Measurements from ENCODE around the gene TXNRD3.

TXNRD3 gene

DNA sequence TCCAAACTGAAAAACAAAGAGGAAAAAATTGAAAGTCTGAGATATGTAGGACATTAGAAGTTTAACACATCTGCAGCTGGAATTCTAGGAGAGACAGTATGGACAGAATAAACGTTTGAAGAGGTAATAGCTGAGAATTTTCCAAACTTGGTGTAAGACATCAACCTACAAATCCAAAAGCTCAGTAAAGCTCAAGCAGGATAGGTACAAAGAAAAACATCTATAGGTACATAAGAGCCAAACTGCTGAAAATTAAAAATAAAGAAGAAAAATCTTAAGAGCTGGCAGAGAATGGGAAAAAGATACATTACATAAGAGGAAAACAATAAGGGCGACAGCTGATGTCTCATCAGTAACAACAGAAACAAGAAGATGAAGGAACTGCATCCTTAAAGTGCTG, 73.4 kb downstream of the TXNRD3 start:
- DNase-seq = no peak

DNA sequence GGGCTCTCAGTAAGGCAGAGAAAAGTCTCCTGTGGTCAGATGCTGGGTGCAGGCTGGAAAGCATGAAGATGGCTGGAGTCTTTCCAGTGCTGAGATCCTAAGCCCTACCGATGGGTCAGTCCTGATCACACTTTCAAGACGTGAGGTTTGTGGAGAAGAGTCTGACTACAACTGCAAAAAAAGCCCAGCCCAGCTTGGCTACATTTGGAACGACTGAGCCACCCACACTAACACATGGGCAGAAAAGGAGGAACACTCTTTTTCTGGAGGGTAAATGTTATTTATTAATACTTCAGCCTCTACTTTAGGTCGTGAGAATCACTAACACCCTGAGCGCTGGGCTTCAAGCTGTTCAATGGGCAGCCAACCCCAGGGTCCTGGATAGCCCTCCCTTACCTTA, 74.2 kb downstream of the TXNRD3 start:
- DNase-seq = no peak

DNA sequence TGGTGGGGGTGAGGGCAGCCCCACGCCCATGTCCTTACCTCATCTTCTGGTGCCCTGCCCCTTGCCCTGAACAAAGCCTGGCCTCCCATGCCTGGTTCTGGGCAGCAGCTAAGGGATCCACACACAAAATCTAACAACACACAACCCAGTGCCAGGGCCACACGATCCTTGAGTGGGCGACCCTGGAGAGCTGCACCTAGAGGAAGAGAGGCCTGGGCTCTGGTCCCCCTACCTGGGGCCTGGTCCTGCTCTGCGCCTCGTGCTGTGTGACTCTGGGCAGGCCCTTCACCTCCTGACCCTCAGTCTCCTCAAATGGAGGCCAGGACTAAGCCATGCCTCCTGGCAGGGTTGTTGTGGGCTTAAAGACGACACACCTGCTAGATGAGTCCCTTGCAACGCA, 76.2 kb downstream of the TXNRD3 start:
- DNase-seq = no peak

DNA sequence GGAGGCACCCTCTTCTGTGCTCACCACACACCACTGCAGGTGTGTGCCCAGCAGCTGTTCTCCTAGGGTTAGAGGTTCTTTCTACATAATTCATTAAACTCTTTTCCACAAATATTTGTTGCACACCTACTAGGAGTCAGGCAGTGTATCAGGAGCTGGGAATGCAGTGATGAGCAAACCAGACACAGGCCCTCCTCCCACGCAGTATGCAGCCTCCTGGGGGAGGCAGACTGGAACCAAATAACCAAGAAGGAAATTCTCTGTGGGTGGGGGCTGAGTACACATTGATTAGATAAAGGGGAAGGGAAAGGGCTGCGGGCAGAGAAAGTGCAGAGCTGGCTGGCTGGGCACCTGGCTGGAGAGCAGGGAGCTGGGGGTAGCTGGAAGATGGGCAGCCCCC, 77.7 kb downstream of the TXNRD3 start:
- no peak for DNase-seq

DNA sequence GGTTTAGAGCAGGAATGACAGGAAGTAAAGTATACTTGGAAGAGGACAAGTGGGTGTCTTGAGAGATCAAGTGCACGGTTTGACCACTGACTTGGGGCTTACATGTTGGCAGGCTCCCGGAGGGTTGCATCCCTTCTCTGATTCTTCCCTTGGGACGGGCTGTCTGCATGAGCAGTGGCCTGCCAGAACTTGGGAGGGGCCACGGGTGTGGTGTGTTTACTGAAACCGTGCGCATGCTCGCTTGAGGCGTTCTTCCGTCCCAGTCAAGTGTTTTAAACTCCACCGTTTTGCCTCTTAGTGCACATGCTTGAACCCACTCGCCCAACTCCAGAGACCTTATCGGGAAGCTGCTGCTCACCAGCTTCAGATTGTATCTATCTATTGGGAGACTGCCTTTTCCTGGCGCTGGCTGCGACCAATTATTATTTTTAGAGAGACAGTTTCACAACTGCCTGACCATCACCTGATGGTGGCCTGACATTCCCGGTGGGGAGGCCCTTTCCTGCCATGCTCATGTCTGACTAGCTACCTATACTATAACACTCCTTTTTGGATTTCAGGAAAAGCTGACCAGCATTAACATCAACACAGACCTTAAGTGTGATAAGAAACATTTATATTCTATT, 81.3 kb downstream of the TXNRD3 start:
- DNase-seq = no peak

DNA sequence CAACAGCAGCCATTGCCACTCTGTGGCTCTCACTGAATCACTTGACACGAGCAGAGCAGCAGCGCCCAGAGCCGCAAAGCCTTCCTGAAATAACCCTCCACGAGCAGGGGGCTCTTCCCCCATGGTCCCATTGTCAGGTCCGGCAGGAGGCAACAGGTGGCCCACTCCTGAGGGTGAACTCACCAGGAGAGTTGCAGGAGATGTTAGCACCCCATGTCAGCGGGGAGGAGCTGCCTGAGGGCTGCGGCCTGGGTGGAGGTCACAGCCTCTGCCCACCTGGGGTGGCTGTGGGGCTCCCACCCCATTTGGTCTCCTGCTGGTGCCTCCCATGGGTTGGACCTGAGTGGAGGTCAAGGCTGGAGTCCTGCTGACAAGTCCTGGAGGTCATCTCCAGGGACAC, 83.8 kb downstream of the TXNRD3 start:
- DNase-seq = no peak

DNA sequence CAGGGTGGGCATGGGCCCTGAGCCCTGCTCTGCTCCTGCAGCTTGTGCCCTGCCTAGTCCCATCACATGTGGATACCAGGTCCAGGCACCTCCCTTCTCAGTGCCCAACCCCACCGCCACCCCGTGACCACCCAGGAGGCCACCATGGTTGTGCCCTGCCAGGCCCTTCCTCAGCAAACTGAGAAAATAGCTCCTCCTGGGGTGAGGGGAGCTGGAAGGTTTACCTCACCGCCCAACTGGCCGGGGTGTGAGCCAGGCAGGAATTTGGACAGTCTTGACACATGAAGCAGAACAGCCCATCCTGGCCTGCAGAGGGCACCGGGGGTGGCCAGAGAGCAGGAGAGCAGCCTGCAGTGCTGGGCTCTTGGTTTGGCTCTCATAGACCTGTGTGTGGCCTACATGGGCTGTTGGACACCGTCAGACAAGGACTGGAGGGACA, 84.8 kb downstream of the TXNRD3 start:
- DNase-seq = no peak

DNA sequence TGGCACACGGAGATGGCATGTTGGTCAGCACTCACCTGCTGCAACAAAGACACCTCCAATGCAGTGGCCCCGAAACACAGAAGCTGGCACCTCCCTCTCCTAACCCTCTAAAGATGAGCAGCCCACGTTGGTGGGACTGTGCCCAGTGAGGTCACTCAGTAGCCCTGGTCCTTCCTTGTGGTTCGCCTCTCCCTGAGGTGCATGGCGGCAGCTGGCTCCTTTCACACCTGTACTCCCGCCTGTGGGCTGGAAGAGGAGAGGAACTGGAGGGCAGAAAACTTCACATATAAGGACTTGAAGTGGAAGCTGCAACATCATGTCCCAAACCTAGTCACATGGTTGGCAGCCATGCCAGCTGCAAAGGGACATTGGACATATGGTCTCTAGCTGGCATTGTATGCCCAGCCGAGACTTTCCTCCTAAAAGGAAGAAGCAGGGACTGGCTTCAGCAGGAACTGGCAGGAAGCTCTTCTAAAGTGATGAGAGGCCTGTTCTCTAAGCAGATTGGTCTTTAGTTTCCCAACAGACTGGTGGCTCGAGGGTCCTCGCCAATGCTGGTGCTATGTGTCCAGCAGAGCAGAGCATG, 85.4 kb downstream of the TXNRD3 start:
- DNase-seq = no peak

DNA sequence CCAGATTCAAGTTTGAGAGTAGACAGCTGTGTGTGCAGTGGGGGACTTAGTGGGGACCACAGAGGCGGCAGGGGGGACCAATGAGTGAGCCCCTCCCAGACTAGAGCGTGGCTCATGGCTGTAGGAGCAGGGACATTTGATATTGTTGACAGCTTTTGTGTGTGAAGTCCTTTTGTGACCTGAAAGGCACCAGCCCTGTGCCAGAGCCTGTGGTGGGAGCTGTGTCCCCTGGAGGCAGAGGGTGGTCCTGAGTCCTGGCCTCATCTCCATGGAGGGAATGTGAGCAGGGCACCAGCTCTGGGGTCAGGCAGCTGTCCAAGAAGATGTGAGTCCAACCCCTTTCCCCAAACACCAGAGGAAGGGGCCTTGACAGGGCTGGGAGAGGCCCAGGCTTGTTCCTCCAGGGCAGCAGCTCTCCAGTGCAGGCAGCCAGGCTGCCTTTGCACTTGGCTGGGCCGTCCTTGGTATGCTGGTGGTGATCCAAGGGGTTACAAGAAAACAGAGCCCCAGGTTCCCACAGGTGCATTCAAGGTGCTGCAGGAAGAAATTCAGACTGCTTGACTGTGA, 86.1 kb downstream of the TXNRD3 start:
- no peak for DNase-seq

DNA sequence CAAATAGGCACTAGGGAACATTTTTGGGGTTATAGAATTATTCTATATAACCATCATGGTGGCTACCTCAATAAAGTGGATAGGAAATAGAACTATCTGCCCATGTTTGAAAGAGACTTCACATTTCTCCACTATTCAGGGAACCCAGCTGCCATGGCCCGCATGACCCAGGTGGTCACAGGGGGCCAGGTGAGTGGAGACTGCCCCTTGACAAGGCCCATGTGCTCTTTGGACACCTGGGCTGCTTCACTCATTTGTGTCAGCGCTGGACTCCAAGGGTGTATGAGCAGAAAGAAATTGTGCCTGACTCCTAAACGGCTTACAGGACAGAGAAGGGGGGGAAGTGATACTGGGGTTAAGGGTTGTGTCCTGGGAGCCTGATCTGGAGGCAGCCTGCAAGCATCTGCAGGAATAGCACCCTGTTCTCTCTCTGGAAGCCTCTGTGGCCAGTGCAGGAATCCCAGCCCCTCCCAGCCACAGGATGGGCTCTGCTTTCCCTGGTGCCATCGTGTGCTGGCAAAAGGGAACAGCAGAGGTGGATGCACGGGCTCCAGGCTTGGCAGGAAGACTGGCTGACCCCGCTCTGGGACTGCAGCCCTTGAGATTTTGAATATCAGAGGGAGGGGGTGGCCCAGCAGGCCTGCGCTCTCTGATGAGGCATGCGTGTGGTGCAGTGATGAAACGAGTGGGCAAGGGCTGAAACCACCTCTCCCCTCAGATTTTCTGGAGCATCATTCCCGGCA, 87.1 kb downstream of the TXNRD3 start:
- no peak for DNase-seq

DNA sequence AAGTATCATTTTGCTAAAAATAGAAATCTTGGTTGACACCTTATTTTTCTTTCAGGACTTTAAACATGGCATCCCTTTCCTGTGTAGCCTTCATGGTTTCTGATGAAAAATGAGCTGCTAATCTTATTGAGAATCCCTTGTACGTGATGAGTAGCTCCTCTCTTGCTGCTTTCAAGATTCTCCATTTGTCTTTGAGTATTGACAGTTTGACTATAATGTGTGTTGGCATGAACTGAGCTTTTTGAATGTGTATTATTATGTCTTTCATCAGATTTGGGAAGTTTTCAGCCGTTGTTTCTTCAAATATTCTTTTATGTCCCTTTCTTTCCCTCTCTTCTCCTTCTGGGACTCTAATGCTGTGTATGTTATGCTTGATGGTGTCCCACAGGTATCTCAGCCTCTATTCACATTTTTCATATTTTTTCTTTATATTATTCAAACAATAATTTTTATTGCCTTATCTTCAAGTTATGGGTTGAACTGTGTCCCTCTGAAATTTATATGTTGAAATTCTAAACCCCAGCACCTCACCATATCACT, 92.1 kb downstream of the TXNRD3 start:
- no peak for DNase-seq

DNA sequence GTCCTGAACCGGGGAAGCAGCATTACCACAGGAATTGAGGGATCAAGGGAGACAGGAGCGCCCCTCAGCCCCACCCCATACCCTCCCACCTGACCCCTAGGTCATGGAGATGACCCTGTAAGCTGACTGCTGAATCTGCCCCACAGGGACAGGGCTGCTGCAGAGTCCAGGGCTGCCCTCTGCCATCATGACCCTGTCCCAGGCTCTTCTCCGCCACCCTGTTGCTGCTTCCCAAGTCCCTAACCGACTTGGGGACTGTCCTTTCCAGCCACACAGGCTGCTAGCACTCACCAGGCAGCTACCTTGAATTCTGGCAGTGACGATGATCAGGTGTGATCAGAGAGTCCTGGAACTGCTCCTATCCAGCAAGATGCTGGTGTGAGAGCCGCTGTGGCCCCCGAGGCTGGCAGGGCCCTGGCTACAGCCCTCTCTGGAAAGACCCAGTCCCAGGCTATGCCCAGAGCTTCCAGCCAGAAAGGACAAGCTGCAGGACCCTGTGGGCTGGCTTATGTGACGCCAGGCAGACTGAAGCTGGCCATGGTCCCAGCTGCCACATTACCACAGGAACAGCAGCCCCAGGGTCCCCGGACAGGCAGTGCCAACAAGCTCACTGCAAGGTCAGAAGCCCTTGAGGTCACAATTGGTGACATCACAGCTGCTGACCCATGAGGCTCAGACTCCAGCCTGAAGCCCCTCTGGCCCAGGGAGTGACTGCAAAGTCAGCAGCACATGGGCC, 96.4 kb downstream of the TXNRD3 start, which contains the start of gene C3orf22:
Gene C3orf22, minus strand, starts transcription at position 597 of the 736 bp plus-strand sequence. CDS start 5,542 bp downstream, outside the sequence.
- no peak for DNase-seq

DNA sequence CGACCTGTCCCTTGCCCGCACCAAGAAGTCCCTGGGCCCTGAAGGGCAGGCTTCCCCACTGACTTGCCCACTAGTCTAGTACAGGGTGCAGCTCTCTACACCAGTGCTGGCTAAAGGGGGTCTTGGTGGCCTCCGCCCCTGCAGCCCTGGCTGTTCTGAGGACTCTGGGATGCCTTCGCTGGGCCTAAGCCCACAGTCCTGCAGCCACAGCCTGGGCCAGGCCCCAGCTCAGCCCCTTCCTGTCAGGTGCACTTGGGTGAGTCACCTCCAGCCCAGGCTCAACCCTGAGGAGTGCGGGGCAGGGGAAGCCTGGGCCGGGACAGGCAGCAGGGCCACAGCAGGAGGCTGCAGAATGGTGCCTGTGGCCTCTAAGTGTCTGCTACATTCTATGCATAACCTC, 97.2 kb downstream of the TXNRD3 start:
- no peak for DNase-seq

DNA sequence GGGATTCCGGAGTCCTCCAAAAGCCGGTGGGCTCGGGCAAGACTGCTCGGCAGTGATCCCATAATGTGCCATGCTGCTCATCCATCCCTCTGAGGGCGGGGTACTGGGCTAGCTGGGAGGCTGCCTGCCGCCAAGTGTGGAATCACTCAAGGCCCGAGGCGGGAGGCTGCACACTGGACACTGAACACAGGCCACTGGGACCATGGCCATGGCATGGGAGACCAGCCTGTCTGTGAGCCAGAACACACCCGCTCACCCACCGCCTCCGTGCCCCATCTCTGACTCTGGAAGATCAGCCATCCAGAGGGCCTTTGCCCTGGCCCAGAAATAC, 97.5 kb downstream of the TXNRD3 start:
- DNase-seq = no peak
